ENCODE data around the gene TIMM17A. TPM values are rescaled to one million over a fixed set of nuclear protein-coding genes. Genes with fewer than 3 reads are reported as not detected.
"Not testable (repeated sequence)": the region's sequence is repeated elsewhere in the genome, so short reads cannot be mapped to it uniquely, and the experiment has no call there.

Gene TIMM17A
- polyA plus RNA-seq, 4 donors, result 52.8 to 69.9 (median 64.2) TPM

DNA sequence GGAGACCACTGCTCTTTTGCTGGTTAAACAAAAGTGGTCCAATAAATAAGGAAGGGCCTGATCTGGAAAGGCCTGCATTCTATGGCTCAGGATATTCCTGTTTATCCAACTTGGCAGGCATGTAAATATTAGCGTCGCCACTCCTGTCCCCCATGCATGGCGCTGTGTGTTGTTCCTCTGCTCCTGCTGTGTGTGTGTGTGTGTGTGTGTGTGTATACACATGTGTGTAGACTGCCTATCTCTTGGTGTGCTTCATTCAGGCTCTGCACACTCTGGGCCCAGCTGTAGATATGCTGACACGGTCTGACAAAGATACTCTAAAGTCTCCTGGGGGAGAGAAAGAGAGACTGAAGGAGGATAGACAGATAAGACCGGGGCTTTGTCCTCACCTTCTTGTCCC, 15.7 kb upstream of the TIMM17A start:
- DNase-seq (ENCODE audit: low read depth in 4 of 4, low spot score in 2 of 4), result no peak

DNA sequence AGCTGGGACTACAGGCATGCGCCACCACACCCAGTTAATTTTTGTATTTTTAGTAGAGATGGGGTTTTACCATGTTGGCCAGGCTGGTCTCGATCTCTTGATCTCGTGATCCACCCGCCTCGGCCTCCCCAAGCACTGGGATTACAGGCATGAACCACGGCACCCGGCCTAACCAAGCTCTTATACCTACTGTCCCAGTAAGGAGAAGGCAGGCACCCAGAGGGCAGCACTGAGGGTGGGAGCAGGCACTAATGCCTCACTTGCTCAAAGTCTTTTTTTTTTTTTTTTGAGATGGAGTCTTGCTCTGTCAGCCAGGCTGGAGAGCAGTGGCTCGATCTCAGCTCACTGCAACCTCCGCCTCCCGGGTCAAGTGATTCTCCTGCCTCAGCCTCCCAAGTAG, 15.0 kb upstream of the TIMM17A start:
- not testable (repeated sequence) for DNase-seq (ENCODE audit: low read depth in 4 of 4, low spot score in 2 of 4)

DNA sequence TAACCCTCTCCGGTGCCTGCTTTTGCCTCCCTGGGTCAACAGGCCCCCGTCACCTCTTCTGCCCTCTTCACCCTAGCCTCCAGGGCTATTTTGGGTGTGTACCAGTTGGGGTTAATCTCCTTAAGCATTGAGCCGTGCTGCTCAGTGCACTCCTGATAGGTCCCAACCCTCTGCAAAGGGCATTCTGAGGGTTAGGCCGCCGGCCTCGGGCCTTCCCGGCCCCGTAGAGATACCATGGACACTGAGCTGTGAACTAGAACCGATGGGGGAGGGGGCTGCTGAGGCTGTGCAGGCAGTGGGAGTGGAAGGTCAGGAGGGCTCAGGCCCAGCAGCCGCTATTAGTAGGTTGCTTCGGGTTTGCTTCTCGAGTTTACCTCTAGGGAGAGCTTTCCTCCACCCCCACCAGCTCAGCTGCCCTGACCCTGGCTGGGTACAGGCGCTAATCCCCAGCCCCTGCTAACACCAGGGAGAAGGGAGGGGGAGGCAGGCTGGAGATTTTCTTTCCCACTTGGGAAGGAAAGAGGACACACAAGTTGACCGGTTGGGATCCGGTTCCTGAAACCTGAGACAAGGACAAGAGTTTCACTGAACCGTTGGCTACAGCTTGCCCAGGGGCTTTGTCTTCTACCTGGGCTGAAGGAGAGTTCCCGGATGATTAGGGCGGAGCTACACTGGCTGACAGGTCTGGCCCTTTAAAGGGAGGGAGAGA, 13.7 kb upstream of the TIMM17A start:
- DNase-seq (ENCODE audit: low read depth in 4 of 4, low spot score in 2 of 4), result peak in 2 of 4 donors; percentile 53 to 66

DNA sequence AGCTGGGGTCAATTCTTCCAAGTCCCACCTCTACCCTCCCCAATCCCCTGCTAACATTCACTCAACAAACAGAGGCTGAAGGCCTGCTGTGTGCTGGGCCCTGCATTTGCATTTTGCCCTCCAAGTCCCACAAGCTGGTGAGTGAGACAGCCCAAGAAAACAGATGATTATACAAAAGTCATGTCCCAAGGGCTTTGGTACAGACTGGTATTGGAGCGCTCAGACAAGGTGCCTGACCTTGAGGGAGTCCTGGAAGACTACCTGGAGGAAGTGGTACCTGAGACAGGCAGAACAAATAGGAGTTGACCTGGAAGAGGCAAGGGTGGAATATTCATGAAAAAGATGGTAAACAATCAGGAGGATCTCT, 13.2 kb upstream of the TIMM17A start:
- no peak for DNase-seq (ENCODE audit: low read depth in 4 of 4, low spot score in 2 of 4)

DNA sequence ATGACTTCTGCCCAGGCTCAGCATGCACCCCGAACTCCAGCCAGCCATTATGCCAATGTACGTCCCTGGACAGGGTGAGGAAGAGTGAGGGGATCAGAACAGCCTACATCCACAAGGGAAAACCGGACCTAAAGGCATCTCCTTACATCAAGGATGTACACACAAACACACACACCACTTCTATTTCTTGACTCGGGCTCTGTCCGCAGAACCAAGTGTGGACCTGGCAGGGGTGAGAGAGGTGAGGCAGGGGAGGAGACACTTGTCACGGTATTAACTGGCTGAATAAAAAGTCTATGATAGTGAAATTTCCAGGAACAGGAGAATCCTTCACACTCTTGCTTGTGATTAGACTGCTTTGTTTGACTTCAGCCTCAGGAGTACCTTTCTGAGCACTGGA, 11.3 kb upstream of the TIMM17A start:
- no peak for DNase-seq (ENCODE audit: low read depth in 4 of 4, low spot score in 2 of 4)

DNA sequence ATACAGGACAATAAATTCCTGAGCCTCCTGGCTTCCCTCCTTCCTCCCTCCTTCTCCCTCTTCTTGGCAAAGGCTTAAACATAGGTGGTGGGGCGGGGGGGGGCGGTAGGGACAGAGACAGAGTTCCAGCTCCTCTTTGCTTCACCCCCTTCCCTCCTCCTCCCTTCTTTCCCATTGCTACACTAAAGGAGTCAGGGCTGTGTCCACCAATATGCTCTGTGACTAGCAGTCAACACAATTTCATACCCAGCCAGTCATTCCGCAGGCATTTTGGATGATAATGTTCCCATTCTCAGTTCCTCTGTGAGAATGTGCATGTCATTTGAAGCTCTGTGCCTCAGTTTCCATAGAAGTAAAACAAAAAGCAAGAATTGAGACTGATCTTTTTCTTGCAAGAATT, 10.7 kb upstream of the TIMM17A start:
- DNase-seq (ENCODE audit: low read depth in 4 of 4, low spot score in 2 of 4), result no peak

DNA sequence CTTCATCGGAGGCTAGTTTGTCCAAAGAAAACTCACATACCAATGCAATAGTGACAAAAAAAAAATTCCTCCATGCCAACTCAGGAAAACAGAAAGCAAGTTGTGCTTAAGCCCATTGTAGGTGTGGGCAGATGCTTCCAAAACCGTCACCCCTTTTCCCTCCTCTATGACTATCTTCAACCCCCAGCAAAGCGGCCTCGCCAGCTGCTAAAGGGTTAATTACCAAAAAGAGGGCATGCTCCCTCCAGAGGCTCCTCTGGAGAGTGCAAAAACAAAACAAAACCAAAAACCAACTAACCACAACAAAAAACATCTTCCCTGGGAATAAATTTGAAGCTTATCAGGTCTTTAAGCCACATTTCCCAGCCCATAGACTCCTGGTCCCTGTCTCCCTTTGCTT, 10.1 kb upstream of the TIMM17A start:
- no peak for DNase-seq (ENCODE audit: low read depth in 4 of 4, low spot score in 2 of 4)

DNA sequence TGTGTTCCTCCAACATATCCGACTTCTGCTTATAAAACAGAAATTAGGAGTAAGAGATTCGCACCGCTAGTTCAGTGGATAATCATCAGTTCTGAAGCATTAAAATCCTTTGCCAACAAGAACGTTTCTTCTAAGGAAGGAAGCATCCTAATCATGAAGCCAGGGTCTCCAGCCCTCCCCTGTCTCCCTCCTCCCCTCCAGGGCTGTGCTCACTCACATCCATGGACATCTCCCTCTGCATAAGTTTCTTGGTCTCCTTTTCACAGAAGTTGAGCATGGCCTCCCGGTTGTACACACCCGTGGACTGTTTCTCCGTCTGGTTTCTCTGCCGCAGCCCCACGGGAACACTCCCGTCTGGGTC, 9.5 kb upstream of the TIMM17A start:
- no peak for DNase-seq (ENCODE audit: low read depth in 4 of 4, low spot score in 2 of 4)

DNA sequence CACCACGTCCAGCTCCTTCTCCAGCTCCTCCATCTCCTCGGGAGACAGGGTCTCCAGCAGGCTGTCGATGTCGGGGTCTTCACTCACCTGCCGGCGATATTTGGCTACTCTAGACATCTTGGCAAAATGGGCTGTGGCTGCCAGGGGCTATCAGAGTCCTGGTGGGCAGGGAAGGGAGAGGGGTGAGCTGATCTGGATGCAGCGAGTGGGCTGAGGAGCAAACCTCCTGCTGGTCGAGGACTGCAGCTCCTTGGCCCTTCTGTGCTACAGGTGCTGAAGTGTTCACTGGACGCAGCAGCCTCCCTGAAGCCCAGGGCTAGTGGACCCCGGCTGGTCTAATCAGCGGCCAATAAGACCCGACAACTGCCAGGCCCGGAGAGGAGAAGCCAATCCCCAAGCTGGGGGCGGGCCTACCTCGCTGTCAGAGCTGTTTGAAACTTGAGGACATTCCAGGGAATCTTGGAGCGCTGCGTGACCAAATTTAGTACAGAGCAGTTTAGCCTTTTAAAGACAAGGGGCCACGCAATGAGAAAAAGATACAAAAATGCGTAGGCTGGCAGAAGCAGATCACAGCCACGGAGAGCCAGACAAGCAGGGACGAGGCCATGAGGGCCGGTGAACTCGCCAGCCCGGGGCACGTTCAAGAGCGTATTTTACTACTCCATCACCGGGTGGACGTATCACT, 8.9 kb upstream of the TIMM17A start, which contains the start of gene LMOD1:
TSS of gene LMOD1 (minus strand) at position 325 of the 685 bp plus-strand sequence. CDS start at position 117, 208 bp downstream.
- peak; percentile 60 to 90 (median 84) for DNase-seq (ENCODE audit: low read depth in 4 of 4, low spot score in 2 of 4)

DNA sequence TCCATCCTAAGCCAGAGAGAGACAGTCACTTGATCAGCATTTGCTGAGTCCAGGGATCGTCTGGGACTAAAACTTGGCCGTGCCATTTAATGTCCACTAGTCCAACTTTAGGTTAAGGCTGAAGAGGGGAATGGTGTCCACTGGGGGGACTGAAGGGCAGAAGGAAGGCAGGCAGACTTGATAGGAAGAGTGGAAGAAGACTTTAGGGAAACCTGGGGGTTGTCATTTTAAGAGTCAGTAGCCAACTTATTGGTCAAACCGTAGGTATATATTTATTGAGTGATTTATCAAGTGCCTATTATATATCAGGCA, 7.7 kb upstream of the TIMM17A start:
- no peak for DNase-seq (ENCODE audit: low read depth in 4 of 4, low spot score in 2 of 4)

DNA sequence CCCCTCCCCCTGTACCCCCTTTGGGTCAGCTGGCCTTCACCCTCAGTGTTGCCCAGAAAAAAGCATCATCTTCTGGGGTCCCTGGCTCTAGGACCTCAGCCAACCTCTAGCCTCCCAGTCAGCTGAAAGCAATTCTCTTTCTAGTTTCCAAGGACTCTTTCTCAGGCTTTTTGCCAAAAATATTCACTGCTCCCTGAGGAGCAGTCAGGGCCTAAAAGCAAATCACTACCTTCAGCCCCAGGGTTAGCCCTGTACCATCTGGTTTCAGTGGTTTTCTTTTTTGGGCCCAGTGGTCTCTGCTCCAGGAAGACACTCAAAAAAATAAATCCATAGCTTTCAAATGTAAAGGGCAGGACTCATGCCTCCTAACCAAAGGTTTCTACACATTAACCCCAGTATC, 5.8 kb upstream of the TIMM17A start:
- no peak for DNase-seq (ENCODE audit: low read depth in 4 of 4, low spot score in 2 of 4)

DNA sequence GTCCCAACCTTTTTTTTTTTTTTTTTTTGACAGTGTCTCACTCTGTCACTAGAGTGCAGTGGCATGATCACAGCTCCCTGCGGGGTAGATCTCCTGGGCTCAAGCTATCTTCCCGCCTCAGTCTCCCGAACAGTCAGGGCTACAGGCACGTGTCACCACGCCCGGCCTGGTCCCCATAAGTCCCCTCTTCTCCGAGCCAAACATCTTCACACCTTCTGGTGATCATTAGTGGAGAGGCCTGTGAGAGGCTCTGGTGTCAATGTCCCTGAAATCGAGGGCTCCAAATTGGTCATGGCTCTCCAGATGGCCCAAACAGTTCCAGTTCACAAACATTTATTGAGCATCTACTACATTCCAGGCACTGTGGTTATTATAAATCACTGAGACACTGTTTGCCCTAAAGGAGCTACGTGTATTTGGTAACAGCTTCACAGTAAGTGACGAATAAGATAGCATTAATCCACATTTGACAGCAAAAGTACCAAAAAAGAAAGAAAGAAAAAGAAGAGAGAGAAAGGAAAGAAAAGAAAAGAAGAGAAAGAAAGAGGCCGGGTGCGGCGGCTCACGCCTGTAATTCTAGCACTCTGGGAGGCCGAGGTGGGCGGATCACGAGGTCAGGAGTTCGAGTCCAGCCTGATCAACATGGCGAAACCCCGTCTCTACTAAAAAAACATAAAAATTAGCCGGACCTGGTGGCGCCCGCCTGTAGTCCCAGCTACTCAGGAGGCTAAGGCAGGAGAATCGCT, 867 bp upstream of the TIMM17A start:
- DNase-seq (ENCODE audit: low read depth in 4 of 4, low spot score in 2 of 4), result no peak

DNA sequence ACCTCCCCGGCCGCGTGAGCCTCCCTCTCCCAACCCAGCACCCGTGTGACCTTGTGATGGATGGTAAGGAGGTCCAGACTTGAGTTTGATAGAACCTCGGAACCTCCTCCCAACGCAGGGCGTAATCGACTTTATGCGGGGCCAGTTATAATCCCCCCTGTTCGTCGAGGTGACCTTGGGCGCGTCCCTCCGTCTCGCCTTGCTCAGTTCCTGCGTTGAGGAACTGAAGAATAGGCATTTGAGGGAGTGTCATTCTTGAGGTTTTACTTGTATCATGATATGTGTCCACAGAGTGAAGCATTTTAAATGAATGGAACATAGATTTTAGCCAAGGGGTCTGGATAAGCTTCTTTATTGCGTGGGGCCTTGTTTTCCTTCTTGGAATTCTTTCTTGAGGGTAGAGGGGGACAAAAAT, 433 bp downstream of the TIMM17A start:
- DNase-seq (ENCODE audit: low read depth in 4 of 4, low spot score in 2 of 4), result no peak

DNA sequence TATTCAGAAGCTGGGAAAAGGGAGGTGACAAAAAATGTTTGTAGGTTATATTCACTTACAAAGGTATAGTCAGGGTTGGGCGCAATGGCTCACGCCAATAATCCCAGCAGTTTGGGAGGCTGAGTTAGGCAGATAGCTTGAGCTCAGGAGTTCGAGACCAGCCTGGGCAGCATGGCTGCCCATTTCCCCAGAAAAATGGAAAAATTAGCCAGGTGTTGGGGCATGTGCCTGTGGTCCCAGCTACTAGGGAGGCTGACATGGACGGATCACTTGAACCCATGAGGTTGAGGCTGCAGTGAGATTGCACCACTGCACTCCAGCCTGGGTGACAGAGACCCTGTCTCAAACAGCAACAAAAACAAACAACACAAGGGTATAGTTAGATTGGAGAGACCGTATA, 3.0 kb downstream of the TIMM17A start:
- no peak for DNase-seq (ENCODE audit: low read depth in 4 of 4, low spot score in 2 of 4)

DNA sequence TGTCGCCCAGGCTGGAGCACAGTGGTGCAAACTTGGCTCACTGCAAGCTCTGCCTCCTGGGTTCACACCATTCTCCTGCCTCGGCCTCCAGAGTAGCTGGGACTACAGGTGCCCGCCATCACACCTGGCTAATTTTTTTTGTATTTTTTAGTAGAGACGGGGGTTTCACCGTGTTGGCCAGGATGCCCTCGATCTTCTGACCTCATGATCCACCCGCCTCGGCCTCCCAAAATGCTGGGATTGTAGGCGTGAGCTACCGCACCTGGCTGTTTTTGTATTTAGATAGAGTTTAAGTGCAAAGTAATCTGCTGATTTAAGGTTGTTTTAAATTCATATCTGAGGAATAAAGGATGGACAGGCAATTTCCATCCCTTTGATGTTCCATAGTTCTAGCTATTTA, 7.1 kb downstream of the TIMM17A start:
- DNase-seq (ENCODE audit: low read depth in 4 of 4, low spot score in 2 of 4), result not testable (repeated sequence)

DNA sequence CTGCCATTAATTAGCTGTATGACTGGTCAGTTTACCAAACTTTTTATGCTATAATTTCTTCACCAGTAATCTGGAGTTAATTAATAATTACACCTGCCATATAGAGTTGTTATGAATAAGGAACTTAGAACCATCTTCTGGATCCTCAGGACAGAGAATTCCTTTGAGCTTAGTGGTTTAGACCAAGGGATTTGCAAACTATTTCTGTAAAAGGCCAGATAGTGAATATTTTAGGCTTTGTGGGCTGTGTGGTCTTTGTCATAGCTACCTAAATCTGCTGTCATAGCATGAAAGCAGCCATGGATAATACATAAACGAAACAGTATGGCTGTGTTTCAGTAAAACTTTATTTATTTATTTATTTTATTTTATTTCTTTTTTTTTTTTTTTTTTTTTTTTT, 9.0 kb downstream of the TIMM17A start:
- DNase-seq (ENCODE audit: low read depth in 4 of 4, low spot score in 2 of 4), result no peak

DNA sequence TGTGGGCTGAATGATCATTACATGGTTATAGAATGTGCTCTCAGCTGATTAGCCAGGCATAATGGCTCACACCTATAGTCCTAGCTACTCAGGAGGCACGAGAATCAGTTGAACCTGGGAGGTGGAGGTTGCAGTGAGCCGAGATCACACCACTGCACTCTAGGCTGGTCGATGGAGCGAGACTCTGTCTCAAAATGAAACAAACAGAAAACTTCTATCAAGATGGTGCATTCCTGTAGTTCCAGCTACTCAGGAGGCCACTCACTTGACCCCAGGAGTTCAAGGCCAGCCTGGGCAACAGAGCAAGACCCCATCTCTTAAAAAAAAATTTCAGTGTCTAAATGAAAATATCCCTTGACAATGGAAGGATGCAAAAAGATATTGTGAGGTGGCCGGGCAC, 10.9 kb downstream of the TIMM17A start:
- DNase-seq (ENCODE audit: low read depth in 4 of 4, low spot score in 2 of 4), result no peak

DNA sequence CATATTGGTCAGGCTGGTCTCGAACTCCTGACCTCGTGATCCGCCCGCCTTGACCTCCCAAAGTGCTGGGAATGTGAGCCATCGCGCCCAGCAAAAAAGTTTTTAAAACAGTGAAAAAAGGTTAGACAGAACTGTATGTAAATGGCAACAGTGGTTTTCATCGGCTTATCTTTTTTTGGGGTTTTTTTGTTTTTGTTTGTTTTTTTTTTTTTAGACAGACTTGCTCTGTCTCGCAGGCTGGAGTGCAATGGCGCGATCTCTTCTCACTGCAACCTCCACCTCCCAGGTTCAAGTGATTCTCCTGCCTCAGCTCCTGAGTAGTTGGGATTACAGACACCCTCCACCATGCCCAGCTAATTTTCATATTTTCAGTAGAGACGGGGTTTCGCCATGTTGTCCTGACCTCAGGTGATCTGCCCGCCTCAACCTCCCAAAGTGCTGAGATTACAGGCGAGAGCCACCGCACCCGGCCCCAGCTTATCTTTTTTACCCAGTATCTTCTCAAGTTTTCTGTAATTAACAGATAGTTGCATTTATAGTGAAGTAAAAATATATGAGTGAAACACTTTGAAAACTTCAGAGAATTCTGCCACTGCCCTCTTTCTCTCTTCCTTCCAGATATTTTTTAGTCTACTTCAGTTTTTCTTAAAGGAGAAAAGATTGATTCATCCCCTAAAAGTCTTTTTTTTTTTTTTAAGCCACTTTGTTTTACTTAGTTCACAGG, 13.1 kb downstream of the TIMM17A start:
- DNase-seq (ENCODE audit: low read depth in 4 of 4, low spot score in 2 of 4), result no peak

DNA sequence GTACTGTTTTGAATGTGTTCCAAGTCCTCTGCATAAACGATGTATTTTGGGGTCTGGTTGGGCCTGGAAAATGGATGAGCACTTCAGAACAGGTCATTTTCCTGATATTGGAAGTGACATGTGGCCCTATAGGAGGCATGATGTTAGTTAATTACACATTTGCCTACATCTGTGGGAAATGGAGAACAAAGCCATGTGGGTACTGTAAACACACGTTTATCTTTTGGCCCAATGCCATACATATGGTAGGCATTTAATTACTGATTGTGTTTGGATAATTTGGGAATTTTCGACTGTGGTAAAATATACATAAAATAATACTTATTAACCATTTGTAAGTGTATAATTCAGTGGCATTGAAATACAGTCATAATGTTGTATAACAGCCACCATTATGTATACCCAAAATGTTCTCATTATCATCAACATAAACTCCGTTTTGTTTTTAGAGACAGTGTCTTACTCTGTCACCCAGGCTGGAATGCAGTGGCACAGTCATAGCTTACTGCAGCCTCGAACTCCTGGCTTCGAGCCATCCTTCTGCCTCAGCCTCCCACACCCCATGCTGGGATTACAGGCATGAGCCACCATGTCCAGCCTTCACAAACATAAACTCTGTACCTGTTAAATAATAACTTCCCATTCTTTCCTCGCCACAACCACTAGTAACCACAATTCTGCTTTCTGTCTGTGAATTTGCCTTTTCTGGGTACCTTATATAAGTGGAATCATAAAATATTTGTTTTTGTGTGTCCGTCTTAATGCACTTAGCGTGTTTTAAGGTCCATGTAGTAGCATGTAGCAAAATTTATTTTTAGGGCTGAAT, 15.2 kb downstream of the TIMM17A start:
- no peak for DNase-seq (ENCODE audit: low read depth in 4 of 4, low spot score in 2 of 4)

DNA sequence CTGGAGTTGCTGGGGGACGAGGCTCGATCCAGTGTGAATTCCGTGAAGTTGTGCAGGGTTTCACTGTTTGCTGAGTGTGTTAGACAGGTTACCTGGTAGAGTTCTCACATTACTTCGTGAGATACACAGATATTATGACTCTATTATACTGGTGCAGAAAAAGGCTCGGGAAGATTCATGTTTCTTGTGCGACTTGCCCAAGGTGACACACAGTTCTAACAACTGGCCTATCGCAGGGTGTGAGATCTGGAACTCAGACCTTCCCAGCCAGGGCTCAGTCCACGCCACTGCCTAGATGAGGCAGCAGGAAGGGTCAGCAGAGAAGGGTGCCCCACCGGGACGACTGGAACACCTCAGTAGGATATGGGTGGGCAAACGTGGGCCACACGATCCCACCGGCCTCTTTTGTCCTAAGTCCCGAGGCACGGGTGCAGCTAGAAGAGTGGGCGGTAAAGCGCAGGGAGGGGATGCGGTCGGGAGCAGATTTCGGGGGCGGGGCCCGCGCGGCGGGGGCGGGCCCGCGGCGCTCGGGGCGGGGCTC, 26.8 kb downstream of the TIMM17A start:
- DNase-seq (ENCODE audit: low read depth in 4 of 4, low spot score in 2 of 4), result peak in 2 of 4 donors; percentile 43 to 63
